Measurements from ENCODE around the gene NCKAP5.
"Not testable (repeated sequence)": the region's sequence is repeated elsewhere in the genome, so short reads cannot be mapped to it uniquely, and the experiment has no call there.

The NCKAP5 gene

DNA sequence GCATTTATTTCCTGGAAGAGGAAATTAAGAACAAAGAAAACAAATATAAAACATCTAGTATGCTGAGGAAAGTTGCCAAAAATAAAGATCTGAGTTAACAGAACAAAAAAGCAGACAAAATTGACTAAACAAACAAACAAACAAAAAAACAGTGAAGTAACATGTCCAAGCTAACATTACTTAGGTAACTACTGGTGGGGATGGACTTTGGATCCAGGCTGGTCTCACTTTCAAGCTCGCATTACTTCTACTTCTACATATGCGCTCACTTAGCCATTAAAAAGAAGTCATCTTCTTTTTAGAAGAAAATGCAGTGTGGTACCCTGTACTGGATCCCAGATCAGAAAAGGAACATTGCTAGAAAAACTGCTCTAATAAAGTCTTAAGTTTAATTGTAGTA is 358.9 kb downstream of the NCKAP5 start:
- no peak for DNase-seq (ENCODE audit: low spot score)

GRCh38 chr2:133206666-133207065 is 361.6 kb downstream of the NCKAP5 start:
- DNase-seq (ENCODE audit: low spot score) = not testable (repeated sequence)

- no peak for DNase-seq (ENCODE audit: low spot score)
These were observed 363.8 kb downstream of the NCKAP5 start for GRCh38 chr2:133204421-133204820.

GRCh38 chr2:133200684-133201421 is 367.4 kb downstream of the NCKAP5 start:
- DNase-seq (ENCODE audit: low spot score) = no peak

DNA sequence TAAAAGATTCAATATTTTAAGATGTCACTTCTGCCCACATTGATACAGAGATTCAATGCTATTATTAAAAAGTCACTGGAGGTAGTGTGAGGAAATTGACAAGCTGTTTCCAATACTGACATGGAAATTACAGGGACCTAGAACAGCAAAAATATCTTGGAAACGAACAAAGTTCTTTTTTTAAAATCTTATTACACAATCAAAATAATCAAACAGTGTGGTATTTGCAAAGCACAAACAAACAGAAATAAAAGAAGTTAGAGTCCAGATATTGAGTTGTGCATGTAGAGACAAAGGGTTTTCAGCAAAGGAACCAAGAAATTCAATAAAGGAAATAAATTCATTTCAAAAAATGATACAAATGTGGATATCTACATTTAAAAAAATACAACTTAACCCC is 369.6 kb downstream of the NCKAP5 start:
- DNase-seq (ENCODE audit: low spot score) = no peak

GRCh38 chr2:133197156-133197555 is 371.1 kb downstream of the NCKAP5 start:
- no peak for DNase-seq (ENCODE audit: low spot score)

DNA sequence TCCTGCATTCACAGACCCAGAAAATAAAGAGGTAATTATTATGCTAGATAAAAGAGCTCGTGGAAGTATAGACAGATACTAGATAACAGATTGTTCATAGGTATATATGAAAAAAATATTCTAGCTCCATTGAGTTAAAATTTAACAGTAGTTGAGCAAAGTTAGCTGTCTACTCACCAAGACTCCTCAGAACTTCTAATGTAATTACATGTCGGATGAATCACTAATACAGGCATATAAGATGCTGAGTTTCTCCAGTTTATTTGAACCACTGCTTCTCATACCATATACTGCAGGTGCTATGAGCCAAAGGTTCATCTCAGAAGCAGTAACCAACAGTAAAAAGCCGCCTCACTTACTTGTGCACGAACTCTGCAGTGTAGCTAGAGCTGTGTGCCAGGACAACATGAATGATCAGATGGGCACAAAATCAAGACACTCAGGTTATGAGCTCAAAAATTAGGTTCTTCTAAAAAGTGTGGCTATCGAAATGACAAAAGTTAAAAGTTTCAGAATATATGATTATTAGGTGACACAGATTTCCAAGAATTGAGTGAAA is 373.4 kb downstream of the NCKAP5 start:
- DNase-seq (ENCODE audit: low spot score) = no peak

- no peak for DNase-seq (ENCODE audit: low spot score)
These were observed 374.0 kb downstream of the NCKAP5 start for GRCh38 chr2:133194362-133194655.

DNA sequence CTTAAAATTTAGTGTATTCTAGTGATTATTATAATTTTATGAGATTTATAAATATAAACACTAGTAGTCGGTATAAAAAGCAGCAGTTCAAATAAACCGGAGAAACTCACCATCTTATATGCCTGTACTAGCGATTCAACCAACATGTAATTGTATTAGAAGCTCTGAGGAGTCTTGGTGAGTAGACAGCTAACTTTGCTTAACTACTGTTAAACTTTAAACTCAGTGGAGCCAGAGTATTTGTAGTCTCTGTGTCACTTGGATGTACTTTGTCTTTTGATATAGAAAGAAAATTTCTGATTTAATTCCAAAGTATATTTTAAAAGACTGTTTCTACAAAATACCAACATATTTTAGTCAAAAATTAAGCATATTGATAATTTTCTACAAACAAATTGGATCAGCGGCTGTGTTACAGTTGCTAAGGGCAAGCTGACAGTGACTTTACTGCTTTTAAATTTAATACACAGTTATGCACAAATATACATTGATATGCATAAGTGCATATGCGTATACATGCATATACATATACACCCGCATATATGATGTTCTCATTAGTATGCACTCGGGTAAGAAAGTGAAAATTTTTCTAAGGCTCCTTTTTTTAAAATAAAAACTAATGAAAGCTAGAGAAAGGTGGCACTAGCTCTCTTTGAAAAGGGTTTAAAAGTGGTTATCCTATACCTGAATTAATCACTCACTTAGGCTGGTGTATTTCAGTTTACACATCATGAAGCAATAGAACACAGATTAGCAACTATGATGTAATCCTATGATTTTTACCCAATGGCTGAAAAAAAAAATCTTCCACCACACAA is 374.5 kb downstream of the NCKAP5 start:
- no peak for DNase-seq (ENCODE audit: low spot score)

DNA sequence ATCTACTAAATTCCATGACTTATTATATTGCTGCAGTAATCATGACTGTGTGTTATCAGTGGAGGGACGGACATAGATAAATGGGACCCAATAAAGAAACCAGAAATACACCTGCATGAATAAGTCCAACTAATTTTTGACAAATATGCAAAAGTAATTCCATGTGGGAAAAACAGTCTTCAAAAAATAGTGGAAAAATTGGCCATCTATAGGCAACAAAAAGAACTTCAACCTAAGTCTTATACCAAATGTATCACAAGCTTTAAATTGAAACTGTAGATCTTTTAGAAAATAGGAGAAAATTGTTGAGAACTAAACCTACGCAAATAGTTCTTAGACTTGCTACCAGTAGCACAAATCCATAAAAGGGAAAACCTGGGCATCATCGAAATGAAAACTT is 376.2 kb downstream of the NCKAP5 start:
- no peak for DNase-seq (ENCODE audit: low spot score)

DNA sequence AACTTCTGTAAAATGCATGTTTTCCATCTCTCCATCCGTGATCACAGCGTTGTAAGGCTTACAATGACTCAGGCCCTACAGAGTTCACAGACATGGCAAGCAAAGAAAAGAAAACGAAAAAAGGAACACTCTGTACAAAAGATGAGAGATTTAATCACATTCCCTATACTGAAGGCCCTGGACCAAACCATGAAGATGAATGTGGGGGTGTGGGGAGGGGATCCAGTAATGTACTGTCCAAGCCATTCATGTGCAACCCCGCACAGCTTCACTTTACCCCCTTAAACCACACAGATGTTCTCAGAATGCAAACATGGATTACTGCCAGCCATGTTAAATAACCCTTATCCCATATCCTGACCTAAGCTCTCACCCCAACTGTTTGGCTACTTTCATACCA is 391.1 kb downstream of the NCKAP5 start:
- no peak for DNase-seq (ENCODE audit: low spot score)

DNA sequence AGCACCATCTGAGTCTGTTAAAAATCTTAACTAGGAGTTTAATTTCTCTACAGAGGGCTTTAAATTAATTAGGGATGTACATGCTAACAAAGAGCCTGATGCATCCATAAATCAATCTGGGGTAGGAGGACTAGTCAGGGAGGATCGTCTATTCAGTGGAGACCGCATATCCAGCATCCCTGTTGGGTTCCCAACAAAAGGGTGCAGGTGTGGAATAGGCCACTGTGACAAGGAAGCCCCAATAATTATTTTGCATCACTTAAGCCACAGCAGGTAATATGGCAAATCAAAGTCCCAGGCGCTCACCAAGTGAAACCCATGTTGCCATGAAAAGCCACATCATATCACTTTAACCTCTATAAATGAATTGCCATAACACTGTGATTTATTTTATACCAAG is 392.3 kb downstream of the NCKAP5 start:
- no peak for DNase-seq (ENCODE audit: low spot score)

DNA sequence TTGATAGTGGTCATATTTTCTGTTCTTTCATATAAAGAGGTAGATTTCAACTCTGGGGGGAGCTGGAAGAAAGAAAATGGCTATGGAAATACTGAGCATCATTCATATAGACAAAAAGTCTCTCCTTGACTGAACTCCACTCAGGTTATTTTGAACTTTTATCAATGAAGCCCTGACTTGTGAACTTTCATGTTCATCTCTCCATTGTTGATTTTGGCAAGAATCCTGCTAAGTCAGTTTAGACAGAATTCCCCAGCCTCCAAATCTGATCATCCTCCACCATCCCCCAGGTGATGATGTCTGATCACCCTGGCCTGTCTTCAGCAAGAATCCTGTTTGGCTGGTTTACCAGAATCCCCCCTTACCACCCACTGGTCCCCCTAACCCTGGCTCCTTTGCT is 395.0 kb downstream of the NCKAP5 start:
- no peak for DNase-seq (ENCODE audit: low spot score)

DNA sequence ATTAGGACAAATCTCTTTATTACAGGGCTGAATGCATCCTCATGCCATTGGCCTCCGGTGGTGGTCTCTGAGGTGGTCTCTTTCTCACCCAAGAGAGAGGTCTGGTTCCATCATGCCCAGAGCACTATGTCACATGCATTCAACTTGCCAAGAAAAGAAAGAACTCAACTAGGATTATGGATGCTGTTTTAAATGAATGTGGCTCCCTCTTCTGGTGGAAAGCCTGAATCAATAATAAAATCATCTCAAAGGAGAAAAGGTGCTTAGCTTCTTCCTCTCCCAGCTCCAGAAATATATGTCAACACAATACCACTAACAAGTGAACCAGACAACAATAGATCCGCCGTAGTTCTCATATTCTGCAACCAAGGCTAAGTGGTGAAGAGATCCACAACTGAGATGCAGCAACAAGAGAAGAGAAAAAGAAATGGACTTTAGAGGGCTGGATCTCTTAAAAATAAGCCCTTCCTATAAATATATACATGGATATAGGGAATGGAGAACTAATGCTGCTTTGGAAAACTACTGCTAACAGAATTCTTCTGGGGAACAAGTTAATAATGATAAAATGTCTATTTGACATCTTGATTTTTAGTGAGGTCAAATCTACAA is 396.8 kb downstream of the NCKAP5 start:
- no peak for DNase-seq (ENCODE audit: low spot score)

DNA sequence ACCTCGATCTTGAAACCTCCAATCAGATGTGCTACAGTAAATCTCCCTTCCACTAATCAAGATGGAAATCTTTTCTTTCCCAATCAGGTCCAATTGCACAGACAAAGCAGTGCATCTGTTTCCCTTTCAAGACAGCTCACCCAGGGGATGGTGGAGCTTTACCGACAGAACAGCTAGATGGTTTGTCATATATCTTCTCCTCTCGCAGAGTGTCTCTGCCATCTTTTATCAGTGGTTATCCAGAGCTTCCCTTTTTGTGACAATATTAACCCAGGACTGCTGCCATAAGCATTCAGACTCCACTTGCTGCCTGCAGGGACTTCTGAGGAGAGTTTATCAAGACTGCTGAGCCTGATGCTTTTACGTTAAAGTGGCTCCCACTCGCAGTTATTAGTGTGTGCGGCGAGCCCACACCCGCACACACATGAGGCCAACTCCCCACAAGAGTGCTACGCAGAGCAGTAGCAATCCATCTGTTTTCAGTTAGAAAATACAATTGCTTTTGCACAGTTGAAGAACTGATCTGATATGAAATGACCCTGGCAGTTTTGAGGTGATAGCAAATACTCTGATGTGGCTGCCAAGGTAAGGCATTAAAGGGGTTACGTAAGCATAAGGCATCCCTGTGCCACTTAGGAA is 398.9 kb downstream of the NCKAP5 start:
- no peak for DNase-seq (ENCODE audit: low spot score)

DNA sequence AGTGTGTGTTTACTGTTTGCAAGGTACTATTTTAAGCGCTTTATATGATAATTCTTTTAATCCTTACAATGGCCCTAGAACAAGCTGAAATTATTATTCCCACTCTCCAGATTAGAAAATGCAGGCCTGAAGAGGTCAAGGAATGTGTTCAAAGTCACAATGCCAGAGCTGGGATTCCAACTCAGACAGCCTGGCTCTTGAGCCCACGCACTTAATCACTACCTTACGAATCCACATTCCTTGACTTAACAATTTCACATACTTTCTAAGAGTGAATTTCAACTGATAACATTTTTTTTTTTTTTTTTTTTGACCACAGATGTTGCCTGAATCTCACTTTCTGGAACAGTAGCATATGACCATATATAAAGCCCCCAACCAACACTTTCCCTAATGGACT is 400.3 kb downstream of the NCKAP5 start:
- DNase-seq (ENCODE audit: low spot score) = no peak

GRCh38 chr2:133167223-133167622 is 401.0 kb downstream of the NCKAP5 start:
- DNase-seq (ENCODE audit: low spot score) = no peak

DNA sequence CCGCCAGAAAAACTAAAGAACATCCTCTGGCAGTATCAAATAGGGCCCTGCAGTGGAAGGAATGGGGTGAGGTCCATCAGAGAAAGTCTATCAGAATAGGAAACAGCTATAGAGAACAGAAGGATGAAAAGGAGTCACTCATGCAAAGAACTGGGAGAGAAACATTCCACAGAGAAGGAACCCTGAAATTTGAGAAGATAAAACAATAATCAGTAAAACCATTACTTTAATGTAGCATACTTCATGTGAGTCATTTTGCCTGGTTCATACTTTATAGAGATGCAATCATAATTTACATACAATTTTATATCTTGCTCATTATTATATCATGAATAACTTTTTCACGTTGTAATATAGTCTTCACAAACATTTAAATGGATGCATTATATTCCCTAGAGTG is 402.2 kb downstream of the NCKAP5 start:
- no peak for DNase-seq (ENCODE audit: low spot score)

DNA sequence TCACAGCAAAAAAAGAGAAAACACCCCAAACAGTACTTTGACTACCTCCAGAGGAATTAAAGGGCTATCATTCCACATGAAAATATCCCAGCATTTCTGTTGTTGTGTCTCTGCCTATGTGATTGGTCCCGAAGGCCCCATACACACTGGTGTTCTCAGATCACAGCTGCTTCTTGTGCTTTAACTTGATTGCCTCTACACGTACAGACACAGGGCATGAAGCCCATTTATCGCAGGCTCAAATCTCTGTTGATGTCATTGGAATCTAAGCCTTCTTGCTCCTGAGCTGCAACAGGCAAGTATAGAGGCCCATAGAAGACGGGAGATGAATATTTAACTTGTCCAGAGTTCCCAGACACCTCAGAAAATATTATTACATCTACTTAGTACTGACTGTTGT is 405.2 kb downstream of the NCKAP5 start:
- DNase-seq (ENCODE audit: low spot score) = no peak

GRCh38 chr2:133158442-133158841 is 409.8 kb downstream of the NCKAP5 start:
- no peak for DNase-seq (ENCODE audit: low spot score)

DNA sequence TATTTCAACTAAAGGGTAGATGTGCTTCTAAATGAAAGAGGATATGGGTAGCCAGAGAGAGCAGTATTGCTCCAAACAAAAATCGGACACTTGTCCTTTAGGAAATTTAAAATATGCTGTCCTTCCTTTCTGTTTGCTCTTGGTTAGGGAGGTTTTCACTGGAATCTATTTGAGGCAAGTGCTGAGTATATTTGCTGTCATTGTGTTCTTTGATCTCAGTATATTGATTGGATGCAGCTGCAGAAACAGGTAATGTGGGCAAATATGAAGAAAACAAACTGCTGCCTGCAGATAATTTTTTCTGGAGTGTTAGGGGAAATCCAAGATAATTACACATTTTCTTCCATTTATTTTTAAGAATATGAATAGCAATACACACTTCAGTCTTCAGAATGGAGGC is 410.2 kb downstream of the NCKAP5 start:
- DNase-seq (ENCODE audit: low spot score) = no peak

GRCh38 chr2:133157141-133157540 is 411.1 kb downstream of the NCKAP5 start:
- DNase-seq (ENCODE audit: low spot score) = no peak

DNA sequence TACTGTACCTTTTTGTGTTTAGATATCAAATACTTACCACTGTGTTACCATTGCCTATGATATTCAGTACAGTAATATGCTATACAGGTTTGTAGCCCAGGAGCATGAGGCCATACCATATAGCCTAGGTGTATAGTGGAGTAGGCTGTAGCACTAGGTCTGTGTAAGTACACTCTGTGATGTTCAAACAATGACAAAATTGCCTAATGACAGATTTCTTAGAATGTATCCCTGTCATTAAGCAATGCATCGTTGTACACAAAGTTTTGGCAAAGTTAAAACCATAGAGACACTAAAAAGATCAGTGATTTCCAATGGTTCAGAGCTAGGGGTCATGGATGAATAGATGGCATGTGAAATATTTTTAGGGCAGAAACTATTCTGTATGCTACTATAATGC is 415.5 kb downstream of the NCKAP5 start:
- DNase-seq (ENCODE audit: low spot score) = no peak

Data from left forelimb (tissue), 1 donor.